Keratinocyte (primary cell): ENCODE results near the gene SULT1B1.

Source experiments
- EZH2 ChIP-seq: IDR thresholded peaks from one replicate; pipeline ENCODE4 v1.6.1; 2012; ENCODE audit warnings: inconsistent platforms, mild to moderate bottlenecking, low read length, moderate library complexity
- TF ChIP-seq, protein P1 (sequence below), 3 experiments: IDR thresholded peaks in 1 of 3; conservative IDR thresholded peaks in 1 of 3; optimal IDR thresholded peaks in 1 of 3; 2 replicates in 2 of 3; 3 replicates in 1 of 3; pipeline versions ENCODE3 to v1.5.1; 2011; ENCODE audit warnings: low read length in 3 of 3, mild to moderate bottlenecking in 3 of 3, moderate library complexity in 2 of 3, control low read depth in 1 of 3, inconsistent platforms in 1 of 3; ENCODE audit not compliant: insufficient read depth in 2 of 3; ENCODE audit errors: extremely low read depth in 1 of 3

GRCh38 chr4:69775321-69775867, 15.0 kb upstream of the SULT1B1 start:
- TF ChIP-seq, protein P1, sequence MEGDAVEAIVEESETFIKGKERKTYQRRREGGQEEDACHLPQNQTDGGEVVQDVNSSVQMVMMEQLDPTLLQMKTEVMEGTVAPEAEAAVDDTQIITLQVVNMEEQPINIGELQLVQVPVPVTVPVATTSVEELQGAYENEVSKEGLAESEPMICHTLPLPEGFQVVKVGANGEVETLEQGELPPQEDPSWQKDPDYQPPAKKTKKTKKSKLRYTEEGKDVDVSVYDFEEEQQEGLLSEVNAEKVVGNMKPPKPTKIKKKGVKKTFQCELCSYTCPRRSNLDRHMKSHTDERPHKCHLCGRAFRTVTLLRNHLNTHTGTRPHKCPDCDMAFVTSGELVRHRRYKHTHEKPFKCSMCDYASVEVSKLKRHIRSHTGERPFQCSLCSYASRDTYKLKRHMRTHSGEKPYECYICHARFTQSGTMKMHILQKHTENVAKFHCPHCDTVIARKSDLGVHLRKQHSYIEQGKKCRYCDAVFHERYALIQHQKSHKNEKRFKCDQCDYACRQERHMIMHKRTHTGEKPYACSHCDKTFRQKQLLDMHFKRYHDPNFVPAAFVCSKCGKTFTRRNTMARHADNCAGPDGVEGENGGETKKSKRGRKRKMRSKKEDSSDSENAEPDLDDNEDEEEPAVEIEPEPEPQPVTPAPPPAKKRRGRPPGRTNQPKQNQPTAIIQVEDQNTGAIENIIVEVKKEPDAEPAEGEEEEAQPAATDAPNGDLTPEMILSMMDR (optimal IDR thresholded peaks at IDR 0.05 in 1 of 3, IDR thresholded peaks at IDR 0.05 in 1 of 3, conservative IDR thresholded peaks at IDR 0.05 in 1 of 3; ENCODE audit: extremely low read depth in 1 of 3, insufficient read depth in 2 of 3, low read length in 3 of 3), result no peak
- TF ChIP-seq EZH2, result no peak
